ENCODE results near the gene RPS6KB2.

Gene RPS6KB2

DNA sequence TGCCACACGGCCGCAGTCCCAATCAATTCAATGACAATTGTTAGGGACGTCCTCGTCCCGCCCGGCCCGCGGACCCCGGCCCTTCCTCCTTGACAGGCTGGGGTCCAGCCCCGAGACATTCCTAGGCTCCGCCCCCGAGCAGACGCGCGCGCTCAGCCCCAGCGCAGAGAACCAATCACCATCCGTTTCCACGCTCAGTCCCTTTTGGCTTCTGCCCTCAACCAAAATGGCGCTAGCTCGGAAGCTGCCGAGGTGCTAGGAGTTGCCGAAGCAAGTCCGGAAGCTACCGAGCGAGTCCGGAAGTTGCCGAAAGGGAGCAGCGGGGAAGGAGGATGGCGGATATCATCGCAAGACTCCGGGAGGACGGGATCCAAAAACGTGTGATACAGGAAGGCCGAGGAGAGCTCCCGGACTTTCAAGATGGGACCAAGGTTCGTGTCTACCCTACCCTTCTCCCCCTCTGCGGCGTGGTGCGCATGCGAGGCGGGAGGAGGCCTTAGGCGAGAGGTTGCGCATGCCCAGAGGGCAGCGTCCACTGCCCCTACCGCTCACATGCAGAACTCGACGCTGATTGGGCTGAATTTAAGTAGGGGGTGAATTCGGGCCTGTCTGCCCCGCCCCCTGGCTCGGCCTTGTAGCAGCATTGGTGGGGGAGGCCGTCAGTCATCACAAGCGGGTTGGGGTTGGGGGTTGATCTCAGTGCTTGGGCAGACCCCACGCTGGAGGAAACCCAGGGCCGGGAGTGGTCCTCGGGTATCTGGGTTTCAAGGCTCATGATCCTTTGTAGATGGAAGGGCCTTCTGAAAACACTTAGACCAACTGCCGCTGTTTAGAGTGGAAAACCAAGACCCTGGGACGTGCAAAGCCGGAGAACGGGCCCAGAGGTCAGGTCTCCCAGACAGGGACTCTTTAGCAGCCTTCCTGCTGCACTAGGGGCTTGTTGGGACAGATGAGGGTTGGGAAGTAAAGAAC, 54.8 kb downstream of the RPS6KB2 start, which contains the start of gene AIP:
Gene AIP, plus strand, starts transcription at position 200 of the 972 bp plus-strand sequence. Its CDS starts 133 bp downstream, at position 333.
- H3K9me3 Mint-ChIP-seq = no peaks in the 10 kb centered on the region
- H3K4me1 Mint-ChIP-seq = peaks cover 58% of the 10 kb centered on the region
- peaks cover 38% of the 10 kb centered on the region for H3K36me3 Mint-ChIP-seq (ENCODE audit: insufficient read depth)

DNA sequence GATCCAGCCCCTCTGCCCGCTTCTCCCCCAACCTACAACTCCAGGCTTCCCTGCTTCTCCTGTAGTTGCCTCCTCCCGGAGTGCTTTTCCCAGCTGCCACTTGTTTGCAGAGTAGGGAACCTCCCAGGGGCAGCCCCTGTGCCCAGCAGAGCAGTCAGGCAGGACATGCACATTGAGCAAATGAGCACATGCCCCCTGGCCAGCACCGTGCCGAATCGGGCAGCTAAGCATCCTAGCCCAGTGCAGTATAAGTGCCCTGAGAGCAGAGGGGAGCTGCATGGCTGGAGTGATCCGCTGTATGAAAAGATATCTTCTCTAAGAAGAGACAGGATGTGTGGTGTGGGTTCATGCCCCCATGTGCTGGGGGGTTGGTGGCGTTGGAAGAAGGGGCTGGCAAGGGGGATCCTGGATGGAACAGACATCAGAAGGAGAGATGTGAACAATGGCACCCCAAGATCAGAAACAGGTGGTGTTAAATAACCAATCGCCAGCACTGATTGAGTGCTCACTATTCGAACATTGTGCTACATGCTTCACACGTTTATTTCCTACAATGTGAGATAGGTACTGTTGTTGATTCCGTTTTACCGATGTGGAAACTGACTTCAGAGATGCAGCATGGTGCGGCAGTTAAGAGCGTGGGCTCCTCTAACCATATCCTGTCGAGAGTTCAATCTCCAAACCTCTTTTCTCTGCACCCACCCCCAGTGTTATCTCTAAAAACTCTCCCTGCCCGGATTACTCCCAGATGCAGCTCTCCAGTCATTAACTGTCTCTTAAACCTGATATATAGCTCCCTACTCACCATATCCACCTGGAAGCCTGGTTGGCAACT, 55.8 kb downstream of the RPS6KB2 start:
- Mint-ChIP-seq H3K36me3 (ENCODE audit: insufficient read depth) (peaks cover 43% of the 10 kb centered on the region), H3K27me3 (no peaks in the 10 kb centered on the region), H3K4me3 (peak overlapping the region; percentile 92), H3K9me3 (no peaks in the 10 kb centered on the region), H3K4me1 (peaks cover 64% of the 10 kb centered on the region), H3K27ac (ENCODE audit: low read depth) (peak overlapping the region; percentile 95)
- DNase-seq (ENCODE audit: low spot score in 2 of 2) (peak in 1 of 2 donors; percentile 53), ATAC-seq (replicated peaks; ENCODE audit: extremely low read depth, poor library complexity, severe bottlenecking) (peak; percentile 63)

More for the DNA sequence above, 54.8 kb downstream of the RPS6KB2 start, which contains the start of gene AIP:
- peak within 1 kb of the TSS; percentile 92 for H3K4me3 Mint-ChIP-seq
- H3K27me3 Mint-ChIP-seq = no peaks in the 10 kb centered on the region
- peak within 1 kb of the TSS; percentile 95 for H3K27ac Mint-ChIP-seq (ENCODE audit: low read depth)
- DNase-seq (ENCODE audit: low spot score in 2 of 2) = peak; percentile 94 to 97
- ATAC-seq (replicated peaks; ENCODE audit: extremely low read depth, poor library complexity, severe bottlenecking) = peak; percentile 76

DNA sequence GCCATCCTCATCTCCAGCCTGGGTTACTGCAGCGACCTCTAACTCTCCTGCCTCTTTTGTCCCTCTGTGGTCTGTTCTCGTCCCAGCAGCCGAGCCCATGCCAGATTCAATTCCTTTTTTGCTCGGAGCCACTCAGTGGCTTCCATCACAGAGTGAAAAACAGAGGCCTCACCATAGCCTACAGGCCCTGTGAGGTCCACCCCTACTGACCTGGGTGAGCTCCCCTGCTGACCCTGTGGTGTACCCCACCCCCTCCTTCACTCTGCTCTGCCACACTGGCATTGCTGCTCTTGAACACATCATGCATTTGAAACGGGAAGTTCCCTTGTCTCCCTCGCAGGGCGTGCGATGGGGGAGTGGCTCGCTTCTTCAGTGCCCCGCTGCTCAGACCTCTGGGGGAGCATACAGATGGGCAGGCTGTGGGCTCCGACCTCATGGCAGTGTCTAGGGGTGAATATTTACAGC, 56.6 kb downstream of the RPS6KB2 start:
- H3K4me3 Mint-ChIP-seq = peak overlapping the region; percentile 92
- H3K27ac Mint-ChIP-seq (ENCODE audit: low read depth) = peak overlapping the region; percentile 95
- H3K27me3 Mint-ChIP-seq = no peaks in the 10 kb centered on the region
- peak; percentile 7 for ATAC-seq (replicated peaks; ENCODE audit: extremely low read depth, poor library complexity, severe bottlenecking)
- no peak for DNase-seq (ENCODE audit: low spot score in 2 of 2)
- H3K4me1 Mint-ChIP-seq = peaks cover 70% of the 10 kb centered on the region
- no peaks in the 10 kb centered on the region for H3K9me3 Mint-ChIP-seq
- H3K36me3 Mint-ChIP-seq (ENCODE audit: insufficient read depth) = peaks cover 46% of the 10 kb centered on the region
